Astrocyte (in vitro differentiated cells and primary cell): ENCODE measurements around the gene SAMD10. TPM values are rescaled to one million over a fixed set of nuclear protein-coding genes. Genes with fewer than 3 reads are reported as not detected.

ENCODE experiments used
- DNase-seq: peaks from one replicate; pipeline ENCODE4 v3.0.0-alpha.2; 2010; ENCODE audit warnings: low read depth
- FAIRE-seq: peaks from 2 replicates; lab custom pipeline; 2011; peaks lifted over from hg19 to GRCh38; lab: Jason Lieb, UNC
- H2AFZ ChIP-seq: 2 replicates; pipeline ENCODE4 v1.6.0; 2012; ENCODE audit warnings: low read depth, low read length, inconsistent platforms
- H3K27ac ChIP-seq: 2 replicates; pipeline ENCODE4 v1.5.1; 2011; ENCODE audit warnings: low read depth, low read length, inconsistent platforms
- H3K27me3 ChIP-seq: 2 replicates; pipeline ENCODE4 v1.6.0; 2011; ENCODE audit warnings: low read length, inconsistent platforms; ENCODE audit not compliant: insufficient read depth
- H3K36me3 ChIP-seq: 2 replicates; pipeline ENCODE4 v1.5.1; 2011; ENCODE audit warnings: low read length, inconsistent platforms; ENCODE audit not compliant: insufficient read depth
- H3K4me1 ChIP-seq: 2 replicates; pipeline ENCODE4 v1.5.1; 2011; ENCODE audit warnings: low read length, inconsistent platforms; ENCODE audit not compliant: insufficient read depth
- H3K4me2 ChIP-seq: 2 replicates; pipeline ENCODE4 v1.6.0; 2012; ENCODE audit warnings: low read length, inconsistent platforms
- H3K4me3 ChIP-seq: 2 replicates; pipeline ENCODE4 v1.5.1; 2011; ENCODE audit warnings: low read depth, mild to moderate bottlenecking, low read length, inconsistent platforms; ENCODE audit not compliant: insufficient read depth
- H3K79me2 ChIP-seq: 2 replicates; pipeline ENCODE4 v1.6.0; 2012; ENCODE audit warnings: mild to moderate bottlenecking, low read length, inconsistent platforms; ENCODE audit not compliant: insufficient read depth
- H3K9ac ChIP-seq: 2 replicates; pipeline ENCODE4 v1.6.0; 2012; ENCODE audit warnings: mild to moderate bottlenecking, low read length, inconsistent platforms
- H3K9me3 ChIP-seq: 2 replicates; pipeline ENCODE4 v1.5.1; 2012; ENCODE audit warnings: low read depth, mild to moderate bottlenecking, low read length, inconsistent platforms; ENCODE audit not compliant: insufficient read depth
- H4K20me1 ChIP-seq: 2 replicates; pipeline ENCODE4 v1.6.0; 2012; ENCODE audit warnings: low read length, inconsistent platforms; ENCODE audit not compliant: insufficient read depth
- H3K27ac Mint-ChIP-seq: one replicate; pipeline ENCODE4 v1.8.0; 2021; ENCODE audit warnings: mild to moderate bottlenecking, mixed read lengths; ENCODE audit not compliant: unreplicated experiment
- H3K27me3 Mint-ChIP-seq: one replicate; pipeline ENCODE4 v1.8.0; 2021; ENCODE audit warnings: low read depth, mixed read lengths; ENCODE audit not compliant: unreplicated experiment
- H3K36me3 Mint-ChIP-seq: one replicate; pipeline ENCODE4 v1.8.0; 2021; ENCODE audit warnings: low read depth, mixed read lengths; ENCODE audit not compliant: unreplicated experiment
- H3K4me1 Mint-ChIP-seq: one replicate; pipeline ENCODE4 v1.8.0; 2021; ENCODE audit warnings: low read depth, mixed read lengths; ENCODE audit not compliant: unreplicated experiment
- H3K4me3 Mint-ChIP-seq: one replicate; pipeline ENCODE4 v1.8.0; 2021; ENCODE audit warnings: mild to moderate bottlenecking, moderate library complexity, mixed read lengths; ENCODE audit not compliant: unreplicated experiment
- H3K9me3 Mint-ChIP-seq: one replicate; pipeline ENCODE4 v1.8.0; 2021; ENCODE audit warnings: mild to moderate bottlenecking, mixed read lengths; ENCODE audit not compliant: unreplicated experiment
- EZH2 ChIP-seq: IDR thresholded peaks from 2 replicates; pipeline ENCODE4 v1.6.1; 2012; ENCODE audit warnings: mild to moderate bottlenecking, low read length, inconsistent platforms; ENCODE audit not compliant: insufficient read depth
- total RNA-seq: library from RNA; stranded (reverse); gene quantifications from 2 replicates; pipeline ENCODE4 v1.2.1, GENCODE V29; 2021
- TF ChIP-seq, protein P1 (sequence below): IDR thresholded peaks from 2 replicates; pipeline ENCODE4 v1.5.1; 2011; ENCODE audit warnings: low read depth, mild to moderate bottlenecking, inconsistent platforms, low read length, moderate library complexity; ENCODE audit not compliant: insufficient read depth

The SAMD10 gene
- total RNA-seq, 1 donor from 2014 or later: 4.3 TPM

- no peak for FAIRE-seq
- Histone ChIP-seq H3K27me3 (no peaks in the 10 kb centered on the region), H3K36me3 (peaks cover 6% of the 10 kb centered on the region), H3K4me1 (no peaks in the 10 kb centered on the region), H3K79me2 (peaks cover 39% of the 10 kb centered on the region), H4K20me1 (peaks cover 74% of the 10 kb centered on the region), H3K9ac (no peak overlapping the region), H3K27ac (no peak overlapping the region), H2AFZ (no peak overlapping the region), H3K9me3 (no peaks in the 10 kb centered on the region), H3K4me2 (no peak overlapping the region), H3K4me3 (no peak overlapping the region)
- H3K4me3 Mint-ChIP-seq: no peak overlapping the region
- H3K36me3 Mint-ChIP-seq: peaks cover 10% of the 10 kb centered on the region
- no peak overlapping the region for H3K27ac Mint-ChIP-seq
- H3K9me3 Mint-ChIP-seq: no peaks in the 10 kb centered on the region
- no peak for TF ChIP-seq EZH2
- TF ChIP-seq, protein P1, sequence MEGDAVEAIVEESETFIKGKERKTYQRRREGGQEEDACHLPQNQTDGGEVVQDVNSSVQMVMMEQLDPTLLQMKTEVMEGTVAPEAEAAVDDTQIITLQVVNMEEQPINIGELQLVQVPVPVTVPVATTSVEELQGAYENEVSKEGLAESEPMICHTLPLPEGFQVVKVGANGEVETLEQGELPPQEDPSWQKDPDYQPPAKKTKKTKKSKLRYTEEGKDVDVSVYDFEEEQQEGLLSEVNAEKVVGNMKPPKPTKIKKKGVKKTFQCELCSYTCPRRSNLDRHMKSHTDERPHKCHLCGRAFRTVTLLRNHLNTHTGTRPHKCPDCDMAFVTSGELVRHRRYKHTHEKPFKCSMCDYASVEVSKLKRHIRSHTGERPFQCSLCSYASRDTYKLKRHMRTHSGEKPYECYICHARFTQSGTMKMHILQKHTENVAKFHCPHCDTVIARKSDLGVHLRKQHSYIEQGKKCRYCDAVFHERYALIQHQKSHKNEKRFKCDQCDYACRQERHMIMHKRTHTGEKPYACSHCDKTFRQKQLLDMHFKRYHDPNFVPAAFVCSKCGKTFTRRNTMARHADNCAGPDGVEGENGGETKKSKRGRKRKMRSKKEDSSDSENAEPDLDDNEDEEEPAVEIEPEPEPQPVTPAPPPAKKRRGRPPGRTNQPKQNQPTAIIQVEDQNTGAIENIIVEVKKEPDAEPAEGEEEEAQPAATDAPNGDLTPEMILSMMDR: no peak
- no peak for DNase-seq
- peaks cover 3% of the 10 kb centered on the region for H3K4me1 Mint-ChIP-seq
- H3K27me3 Mint-ChIP-seq: no peaks in the 10 kb centered on the region
These were observed 44.0 kb downstream of the SAMD10 start for GRCh38 chr20:63935447-63935846.

- Histone ChIP-seq H3K9ac (no peak overlapping the region), H3K27ac (no peak overlapping the region), H3K4me2 (no peak overlapping the region), H3K4me1 (no peaks in the 10 kb centered on the region), H3K9me3 (no peaks in the 10 kb centered on the region), H4K20me1 (peaks cover 71% of the 10 kb centered on the region), H3K79me2 (peaks cover 34% of the 10 kb centered on the region), H3K27me3 (no peaks in the 10 kb centered on the region), H3K4me3 (no peak overlapping the region), H2AFZ (no peak overlapping the region), H3K36me3 (peaks cover 6% of the 10 kb centered on the region)
- Mint-ChIP-seq H3K36me3 (peaks cover 10% of the 10 kb centered on the region), H3K9me3 (no peaks in the 10 kb centered on the region), H3K27me3 (no peaks in the 10 kb centered on the region), H3K4me1 (peaks cover 3% of the 10 kb centered on the region), H3K4me3 (no peak overlapping the region), H3K27ac (peak overlapping the region; percentile 58)
- TF ChIP-seq EZH2: no peak
- TF ChIP-seq, protein P1: no peak
- FAIRE-seq (no peak), DNase-seq (no peak)
These were observed 45.0 kb downstream of the SAMD10 start for GRCh38 chr20:63934271-63935068.

GRCh38 chr20:63933646-63934045 lies 45.8 kb downstream of the SAMD10 start:
- DNase-seq (no peak), FAIRE-seq (no peak)
- TF ChIP-seq, protein P1: no peak
- TF ChIP-seq EZH2: no peak
- Mint-ChIP-seq H3K4me1 (peaks cover 3% of the 10 kb centered on the region), H3K27me3 (no peaks in the 10 kb centered on the region), H3K27ac (no peak overlapping the region), H3K36me3 (peaks cover 10% of the 10 kb centered on the region), H3K4me3 (no peak overlapping the region), H3K9me3 (no peaks in the 10 kb centered on the region)
- Histone ChIP-seq H3K4me3 (no peak overlapping the region), H3K79me2 (peaks cover 37% of the 10 kb centered on the region), H4K20me1 (peaks cover 77% of the 10 kb centered on the region), H3K36me3 (peaks cover 7% of the 10 kb centered on the region), H3K4me1 (no peaks in the 10 kb centered on the region), H3K9ac (no peak overlapping the region), H3K9me3 (no peaks in the 10 kb centered on the region), H2AFZ (no peak overlapping the region), H3K4me2 (no peak overlapping the region), H3K27ac (no peak overlapping the region), H3K27me3 (no peaks in the 10 kb centered on the region)
